ENCODE measurements around the gene ANKRD33. TPM values are rescaled to one million over a fixed set of nuclear protein-coding genes. Genes with fewer than 3 reads are reported as not detected.
"Not testable (repeated sequence)": the region's sequence is repeated elsewhere in the genome, so short reads cannot be mapped to it uniquely, and the experiment has no call there.

The ANKRD33 gene
- total RNA-seq, 1 experiment from 2014 or later = not detected

- Histone ChIP-seq H3K4me1 (ENCODE audit: insufficient read depth, low read length, poor library complexity, severe bottlenecking) (no peaks in the 10 kb centered on the region), H3K9me3 (ENCODE audit: low read depth, low read length, poor library complexity, severe bottlenecking) (no peaks in the 10 kb centered on the region), H3K27ac (ENCODE audit: low read depth, low read length, poor library complexity, severe bottlenecking) (no peak overlapping the region), H3K27me3 (replicated peaks; ENCODE audit: insufficient read depth, low read depth, low read length, poor library complexity) (no peaks in the 10 kb centered on the region), H3K4me3 (ENCODE audit: low read depth, low read length, poor library complexity, severe bottlenecking) (no peak overlapping the region), H3K36me3 (ENCODE audit: insufficient read depth, low read length, poor library complexity, severe bottlenecking) (no peaks in the 10 kb centered on the region)
- CTCF ChIA-PET = no interaction called here
- DNase-seq (ENCODE audit: low spot score) = no peak
- intact Hi-C loops (cut with micrococcal nuclease; ENCODE audit: unreplicated experiment) = no loop called here
- no peak for TF ChIP-seq CTCF (conservative IDR thresholded peaks at IDR 0.05; ENCODE audit: low read depth, low read length)
- no peak for TF ChIP-seq EZH2 (IDR thresholded peaks at IDR 0.05; ENCODE audit: borderline replicate concordance, low read depth, low read length, poor library complexity, severe bottlenecking)
- POLR2A ChIA-PET (ENCODE audit: low non-redundant PET) = no interaction called here
- BruUV-seq (replicated peaks) = no TSS peak
Observed at GRCh38 chr12:51883998-51884675, 3.8 kb upstream of the ANKRD33 start.

GRCh38 chr12:51884676-51885229 is 3.1 kb upstream of the ANKRD33 start:
- Histone ChIP-seq H3K27me3 (replicated peaks; ENCODE audit: insufficient read depth, low read depth, low read length, poor library complexity) (no peaks in the 10 kb centered on the region), H3K9me3 (ENCODE audit: low read depth, low read length, poor library complexity, severe bottlenecking) (no peaks in the 10 kb centered on the region), H3K36me3 (ENCODE audit: insufficient read depth, low read length, poor library complexity, severe bottlenecking) (no peaks in the 10 kb centered on the region), H3K4me1 (ENCODE audit: insufficient read depth, low read length, poor library complexity, severe bottlenecking) (no peaks in the 10 kb centered on the region), H3K27ac (ENCODE audit: low read depth, low read length, poor library complexity, severe bottlenecking) (no peak overlapping the region), H3K4me3 (ENCODE audit: low read depth, low read length, poor library complexity, severe bottlenecking) (no peak overlapping the region)
- ChIA-PET CTCF (no interaction called here), POLR2A (ENCODE audit: low non-redundant PET) (no interaction called here)
- DNase-seq (ENCODE audit: low spot score) = no peak
- TF ChIP-seq EZH2 (IDR thresholded peaks at IDR 0.05; ENCODE audit: borderline replicate concordance, low read depth, low read length, poor library complexity, severe bottlenecking) (no peak), CTCF (conservative IDR thresholded peaks at IDR 0.05; ENCODE audit: low read depth, low read length) (no peak)
- intact Hi-C loops (cut with micrococcal nuclease; ENCODE audit: unreplicated experiment) = no loop called here
- BruUV-seq (replicated peaks) = no TSS peak

GRCh38 chr12:51885294-51886020 is 2.4 kb upstream of the ANKRD33 start:
- POLR2A ChIA-PET (ENCODE audit: low non-redundant PET) = not testable (repeated sequence)

More at GRCh38 chr12:51885294-51886020, 2.4 kb upstream of the ANKRD33 start:
- H3K4me1 ChIP-seq (ENCODE audit: insufficient read depth, low read length, poor library complexity, severe bottlenecking); H3K27ac ChIP-seq (ENCODE audit: low read depth, low read length, poor library complexity, severe bottlenecking); intact Hi-C loops (cut with micrococcal nuclease; ENCODE audit: unreplicated experiment); H3K9me3 ChIP-seq (ENCODE audit: low read depth, low read length, poor library complexity, severe bottlenecking); DNase-seq (ENCODE audit: low spot score); H3K36me3 ChIP-seq (ENCODE audit: insufficient read depth, low read length, poor library complexity, severe bottlenecking); H3K27me3 ChIP-seq (replicated peaks; ENCODE audit: insufficient read depth, low read depth, low read length, poor library complexity); H3K4me3 ChIP-seq (ENCODE audit: low read depth, low read length, poor library complexity, severe bottlenecking); BruUV-seq (replicated peaks): not testable (repeated sequence)
- CTCF ChIA-PET = interaction anchor here (0.7 to 1.3 kb wide), 4 partner anchors 9 to 140 kb away, joined by 3 to 4 read pairs (median 4); no protein-coding TSS in a partner anchor

Measured in A673 (cell line).